ENCODE results near the gene TRIM5. TPM values are rescaled to one million over a fixed set of nuclear protein-coding genes. Genes with fewer than 3 reads are reported as not detected.

The TRIM5 gene
- total and polyA plus RNA-seq, 2 experiments from 2014 or later, result 10.7 to 14.0 TPM

DNA sequence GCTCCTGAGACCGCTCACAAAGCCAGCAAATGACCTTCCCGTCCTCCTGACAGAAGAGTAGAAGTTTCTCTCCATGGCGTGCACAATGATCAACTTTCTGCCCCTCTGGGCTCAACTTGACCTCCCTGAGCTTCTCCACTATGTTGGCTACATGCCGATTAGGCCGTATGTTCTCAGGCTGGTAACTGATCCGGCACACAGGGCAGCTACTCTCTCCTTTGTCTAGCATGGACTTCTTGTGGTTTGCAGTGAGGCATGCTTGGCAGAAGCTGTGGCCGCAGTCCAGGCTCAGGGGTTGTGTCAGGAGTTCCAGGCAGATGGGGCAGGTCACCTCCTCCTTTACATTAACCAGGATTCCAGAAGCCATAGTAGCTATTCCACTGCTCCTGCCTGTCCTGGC is 5.1 kb downstream of the TRIM5 start:
- H3K4me1 ChIP-seq (ENCODE audit: insufficient read depth), result 0 out of 2 replicates have a peak, but pooled peaks cover 5% of the 10 kb centered on the region
- no peak overlapping the region for H3K4me3 ChIP-seq
- in situ Hi-C loops (cut with MboI), result loop anchor here (25.0 kb wide), 1 partner anchor 657 kb away; no protein-coding TSS in a partner anchor
- peaks cover 7% of the 10 kb centered on the region; the same call in 1 of the 2 replicates for H3K36me3 ChIP-seq (ENCODE audit: low read depth)
- H3K9ac ChIP-seq, result no peak overlapping the region
- H3K79me2 ChIP-seq (ENCODE audit: insufficient read depth), result peaks cover 39% of the 10 kb centered on the region
- peaks cover 6% of the 10 kb centered on the region for H3F3A ChIP-seq (ENCODE audit: insufficient read depth)
- no peaks in the 10 kb centered on the region for H3K9me3 ChIP-seq (ENCODE audit: low read depth)
- WGBS, 2 experiments (ENCODE audit: low coverage in 1 of 2, low lambda C conversion rate in 2 of 2, missing lambda C conversion rate in 2 of 2), result 85 to 90% methylated on average over 7 of the region's 7 CpGs
- no peak overlapping the region for H3K4me2 ChIP-seq (ENCODE audit: unreplicated experiment)
- no peaks in the 10 kb centered on the region for H3K9me2 ChIP-seq (ENCODE audit: insufficient read depth)
- no peaks in the 10 kb centered on the region for H3K27me3 ChIP-seq (replicated peaks; ENCODE audit: insufficient read depth)
- TF ChIP-seq EZH2 (IDR thresholded peaks at IDR 0.05; ENCODE audit: insufficient read depth, poor library complexity, severe bottlenecking) (no peak), EZH2phosphoT487 (IDR thresholded peaks at IDR 0.05; ENCODE audit: insufficient read depth, low read depth) (no peak)
- H2AFZ ChIP-seq, result no peak overlapping the region
- no peak for DNase-seq
- H4K20me1 ChIP-seq (ENCODE audit: insufficient read depth), result no peaks in the 10 kb centered on the region
- no peak overlapping the region for H3K27ac ChIP-seq

- 85 to 90% methylated on average over 4 of the region's 4 CpGs for WGBS, 2 experiments (ENCODE audit: low coverage in 1 of 2, low lambda C conversion rate in 2 of 2, missing lambda C conversion rate in 2 of 2)
- Histone ChIP-seq H3K36me3 (ENCODE audit: low read depth) (peaks cover 7% of the 10 kb centered on the region; the same call in 1 of the 2 replicates), H3K27ac (no peak overlapping the region), H3K9ac (no peak overlapping the region), H4K20me1 (ENCODE audit: insufficient read depth) (no peaks in the 10 kb centered on the region), H2AFZ (no peak overlapping the region), H3K4me1 (ENCODE audit: insufficient read depth) (peaks cover 6% of the 10 kb centered on the region; the same call in 1 of the 2 replicates), H3K9me2 (ENCODE audit: insufficient read depth) (no peaks in the 10 kb centered on the region), H3K79me2 (ENCODE audit: insufficient read depth) (peaks cover 14% of the 10 kb centered on the region; the same call in 1 of the 2 replicates), H3K4me3 (no peak overlapping the region), H3K9me3 (ENCODE audit: low read depth) (no peaks in the 10 kb centered on the region), H3K4me2 (ENCODE audit: unreplicated experiment) (no peak overlapping the region), H3F3A (ENCODE audit: insufficient read depth) (no peaks in the 10 kb centered on the region), H3K27me3 (replicated peaks; ENCODE audit: insufficient read depth) (no peaks in the 10 kb centered on the region)
- in situ Hi-C loops (cut with MboI), result no loop called here
- DNase-seq, result no peak
- TF ChIP-seq EZH2 (IDR thresholded peaks at IDR 0.05; ENCODE audit: insufficient read depth, poor library complexity, severe bottlenecking), result no peak
- no peak for TF ChIP-seq EZH2phosphoT487 (IDR thresholded peaks at IDR 0.05; ENCODE audit: insufficient read depth, low read depth)
Measured at GRCh38 chr11:5674391-5674790, 10.5 kb downstream of the TRIM5 start.

DNA sequence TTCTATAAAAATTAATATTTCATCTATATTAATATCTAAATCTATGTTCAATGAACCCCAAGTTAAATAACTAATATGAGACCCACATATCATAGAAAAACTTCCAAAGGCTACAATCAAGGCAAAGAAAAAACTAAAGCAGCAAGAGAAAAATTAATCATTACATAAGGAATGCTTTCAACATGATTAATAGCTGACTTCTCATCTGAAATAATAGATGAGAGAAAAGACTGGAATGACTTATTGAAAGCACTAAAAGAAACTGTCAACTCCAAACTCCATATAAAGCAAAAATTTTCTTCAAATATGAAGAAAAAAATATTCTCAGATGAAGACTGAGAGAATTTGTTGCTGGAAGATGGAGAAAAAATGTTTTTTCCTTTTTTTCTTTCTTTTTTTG is 13.0 kb downstream of the TRIM5 start:
- Histone ChIP-seq H4K20me1 (ENCODE audit: insufficient read depth) (no peaks in the 10 kb centered on the region), H3K9ac (no peak overlapping the region), H3K4me1 (ENCODE audit: insufficient read depth) (peaks cover 6% of the 10 kb centered on the region; the same call in 1 of the 2 replicates), H3K27ac (no peak overlapping the region), H3F3A (ENCODE audit: insufficient read depth) (no peaks in the 10 kb centered on the region), H3K9me3 (ENCODE audit: low read depth) (no peaks in the 10 kb centered on the region), H3K4me2 (ENCODE audit: unreplicated experiment) (no peak overlapping the region), H2AFZ (no peak overlapping the region), H3K4me3 (no peak overlapping the region), H3K9me2 (ENCODE audit: insufficient read depth) (no peaks in the 10 kb centered on the region), H3K79me2 (ENCODE audit: insufficient read depth) (peaks cover 14% of the 10 kb centered on the region; the same call in 1 of the 2 replicates), H3K36me3 (ENCODE audit: low read depth) (no peaks in the 10 kb centered on the region), H3K27me3 (replicated peaks; ENCODE audit: insufficient read depth) (no peaks in the 10 kb centered on the region)
- no peak for TF ChIP-seq EZH2 (IDR thresholded peaks at IDR 0.05; ENCODE audit: insufficient read depth, poor library complexity, severe bottlenecking)
- no peak for TF ChIP-seq EZH2phosphoT487 (IDR thresholded peaks at IDR 0.05; ENCODE audit: insufficient read depth, low read depth)
- in situ Hi-C loops (cut with MboI), result no loop called here
- peak; percentile 18 for DNase-seq

DNA sequence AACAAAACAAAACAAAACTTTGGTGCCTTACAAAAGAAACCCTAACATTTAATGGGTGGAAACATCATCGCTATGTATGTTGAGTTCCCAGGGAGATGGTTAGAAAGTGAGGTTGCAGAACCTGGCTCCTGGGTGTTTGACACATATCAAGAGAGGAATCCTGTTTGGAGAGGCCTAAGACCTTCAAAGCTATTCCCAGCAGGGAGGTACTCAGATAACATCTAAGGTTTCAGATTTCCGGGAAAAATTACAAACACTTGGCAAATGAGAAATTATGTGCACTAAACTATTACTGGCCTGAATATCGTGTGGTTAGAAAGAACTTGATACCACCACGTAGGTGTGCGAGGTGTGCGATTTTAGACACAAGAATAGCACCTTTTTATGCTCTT is 18.5 kb downstream of the TRIM5 start:
- no peaks in the 10 kb centered on the region for H3K9me2 ChIP-seq (ENCODE audit: insufficient read depth)
- H3K27me3 ChIP-seq (replicated peaks; ENCODE audit: insufficient read depth), result no peaks in the 10 kb centered on the region
- in situ Hi-C loops (cut with MboI), result no loop called here
- H3F3A ChIP-seq (ENCODE audit: insufficient read depth), result no peaks in the 10 kb centered on the region
- WGBS, 2 experiments (ENCODE audit: low coverage in 1 of 2, low lambda C conversion rate in 2 of 2, missing lambda C conversion rate in 2 of 2), result 90 to 95% methylated on average over 6 of the region's 6 CpGs
- peaks cover 10% of the 10 kb centered on the region; the same call in 1 of the 2 replicates for H3K36me3 ChIP-seq (ENCODE audit: low read depth)
- no peak overlapping the region for H3K9ac ChIP-seq
- H3K4me2 ChIP-seq (ENCODE audit: unreplicated experiment), result no peak overlapping the region
- H3K27ac ChIP-seq, result no peak overlapping the region
- H3K4me3 ChIP-seq, result no peak overlapping the region
- TF ChIP-seq EZH2phosphoT487 (IDR thresholded peaks at IDR 0.05; ENCODE audit: insufficient read depth, low read depth) (no peak), EZH2 (IDR thresholded peaks at IDR 0.05; ENCODE audit: insufficient read depth, poor library complexity, severe bottlenecking) (no peak)
- H3K9me3 ChIP-seq (ENCODE audit: low read depth), result no peaks in the 10 kb centered on the region
- no peaks in the 10 kb centered on the region for H4K20me1 ChIP-seq (ENCODE audit: insufficient read depth)
- DNase-seq, result no peak
- H3K4me1 ChIP-seq (ENCODE audit: insufficient read depth), result peaks cover 1% of the 10 kb centered on the region; the same call in 1 of the 2 replicates
- H2AFZ ChIP-seq, result no peak overlapping the region
- H3K79me2 ChIP-seq (ENCODE audit: insufficient read depth), result no peaks in the 10 kb centered on the region
